ENCODE measurements around the gene LRCH1.

Gene LRCH1

DNA sequence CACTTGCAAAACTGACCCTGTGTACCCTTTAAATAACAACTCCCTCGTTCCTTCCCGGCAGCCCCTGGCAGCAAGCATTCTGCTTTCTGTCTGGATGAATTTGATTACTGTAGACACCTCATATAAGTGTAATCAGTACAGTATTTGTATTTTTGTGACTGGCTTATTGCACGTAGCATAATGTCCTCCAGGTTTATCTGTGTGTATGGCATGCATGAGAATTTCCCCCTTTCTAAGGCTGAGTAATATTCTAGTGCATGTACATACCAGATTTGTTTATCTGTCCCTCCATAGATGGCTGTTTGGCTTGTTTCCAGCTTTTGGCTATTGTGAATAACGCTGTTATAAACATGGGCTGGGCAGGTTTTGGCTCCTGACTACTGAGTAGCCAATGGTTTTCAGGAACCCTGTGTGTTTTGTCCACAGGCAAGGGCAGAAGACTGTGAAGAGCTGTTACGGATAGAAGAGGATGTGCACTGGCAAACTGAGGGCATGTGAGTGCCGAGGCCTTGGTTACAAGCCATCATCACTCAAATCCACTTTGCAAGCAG is 146.0 kb downstream of the LRCH1 start:
- H3K4me3 ChIP-seq = no peak overlapping the region
- H3K27ac ChIP-seq = peak overlapping the region; percentile 2 to 67
- TF ChIP-seq, protein P1, sequence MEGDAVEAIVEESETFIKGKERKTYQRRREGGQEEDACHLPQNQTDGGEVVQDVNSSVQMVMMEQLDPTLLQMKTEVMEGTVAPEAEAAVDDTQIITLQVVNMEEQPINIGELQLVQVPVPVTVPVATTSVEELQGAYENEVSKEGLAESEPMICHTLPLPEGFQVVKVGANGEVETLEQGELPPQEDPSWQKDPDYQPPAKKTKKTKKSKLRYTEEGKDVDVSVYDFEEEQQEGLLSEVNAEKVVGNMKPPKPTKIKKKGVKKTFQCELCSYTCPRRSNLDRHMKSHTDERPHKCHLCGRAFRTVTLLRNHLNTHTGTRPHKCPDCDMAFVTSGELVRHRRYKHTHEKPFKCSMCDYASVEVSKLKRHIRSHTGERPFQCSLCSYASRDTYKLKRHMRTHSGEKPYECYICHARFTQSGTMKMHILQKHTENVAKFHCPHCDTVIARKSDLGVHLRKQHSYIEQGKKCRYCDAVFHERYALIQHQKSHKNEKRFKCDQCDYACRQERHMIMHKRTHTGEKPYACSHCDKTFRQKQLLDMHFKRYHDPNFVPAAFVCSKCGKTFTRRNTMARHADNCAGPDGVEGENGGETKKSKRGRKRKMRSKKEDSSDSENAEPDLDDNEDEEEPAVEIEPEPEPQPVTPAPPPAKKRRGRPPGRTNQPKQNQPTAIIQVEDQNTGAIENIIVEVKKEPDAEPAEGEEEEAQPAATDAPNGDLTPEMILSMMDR (IDR thresholded peaks at IDR 0.05) = no peak
- no peak for DNase-seq (ENCODE audit: low spot score)

DNA sequence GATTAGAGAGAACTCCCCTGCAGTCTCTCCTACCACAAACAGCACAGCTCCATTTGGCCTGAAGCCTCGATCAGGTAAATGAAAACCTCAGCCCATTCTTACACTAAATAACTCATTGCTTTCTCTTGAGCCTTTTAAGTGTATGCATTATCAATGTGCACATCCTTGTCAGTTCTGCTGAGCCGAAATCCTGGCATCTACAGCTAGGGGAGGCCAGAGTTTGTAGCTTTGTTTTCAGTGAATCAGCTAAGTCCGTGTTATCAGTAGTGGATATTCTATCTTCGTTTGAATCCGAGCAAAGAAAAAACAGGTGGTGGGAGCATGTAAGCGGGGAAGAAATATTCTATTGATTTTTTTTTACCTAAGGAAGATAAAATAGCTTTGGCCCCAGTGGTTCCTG is 159.6 kb downstream of the LRCH1 start:
- TF ChIP-seq, protein P1 (IDR thresholded peaks at IDR 0.05) = no peak
- Histone ChIP-seq H3K4me3 (no peak overlapping the region), H3K27ac (no peak overlapping the region)
- DNase-seq (ENCODE audit: low spot score) = no peak

DNA sequence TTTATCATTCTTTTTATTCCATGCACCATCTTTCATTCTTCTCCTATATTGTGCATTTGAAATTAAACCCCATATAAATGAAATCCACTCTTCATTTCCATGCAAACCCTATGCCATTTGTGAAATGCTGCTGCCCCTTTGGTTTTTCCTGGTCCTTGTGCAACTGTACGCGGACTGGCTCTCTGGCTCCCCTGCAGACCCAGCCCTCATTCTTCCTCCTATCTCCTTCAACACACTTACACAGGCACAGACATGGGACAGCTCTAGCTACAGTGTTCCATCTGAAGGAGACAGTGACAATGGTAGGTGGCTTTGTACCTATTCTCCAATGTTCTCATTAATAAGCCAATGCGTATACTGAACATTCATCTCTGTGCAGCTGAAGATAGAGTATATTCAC is 162.4 kb downstream of the LRCH1 start:
- no peak overlapping the region for H3K27ac ChIP-seq
- TF ChIP-seq, protein P1 (IDR thresholded peaks at IDR 0.05) = no peak
- no peak for DNase-seq (ENCODE audit: low spot score)
- no peak overlapping the region for H3K4me3 ChIP-seq

DNA sequence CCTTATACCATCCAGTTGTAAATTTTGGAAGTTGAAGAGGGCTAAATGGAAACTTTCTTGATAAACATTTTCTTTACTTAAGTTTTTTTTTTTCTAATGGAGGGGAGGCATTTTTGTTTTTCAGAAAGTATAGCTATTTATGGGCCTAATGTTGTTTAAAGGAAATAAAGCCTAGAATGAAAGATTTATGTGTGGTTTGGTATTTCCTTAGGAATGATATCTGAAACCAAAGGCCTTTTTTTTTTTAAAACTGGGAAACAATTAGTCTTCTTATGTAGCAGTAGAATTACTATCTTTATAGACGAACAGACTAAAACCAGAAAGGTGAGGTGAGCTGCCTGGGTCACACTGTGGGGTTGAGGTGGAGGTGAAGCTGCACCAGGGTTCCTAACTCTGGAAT is 163.9 kb downstream of the LRCH1 start:
- DNase-seq (ENCODE audit: low spot score) = no peak
- Histone ChIP-seq H3K4me3 (no peak overlapping the region), H3K27ac (no peak overlapping the region)
- TF ChIP-seq, protein P1 (IDR thresholded peaks at IDR 0.05) = no peak

DNA sequence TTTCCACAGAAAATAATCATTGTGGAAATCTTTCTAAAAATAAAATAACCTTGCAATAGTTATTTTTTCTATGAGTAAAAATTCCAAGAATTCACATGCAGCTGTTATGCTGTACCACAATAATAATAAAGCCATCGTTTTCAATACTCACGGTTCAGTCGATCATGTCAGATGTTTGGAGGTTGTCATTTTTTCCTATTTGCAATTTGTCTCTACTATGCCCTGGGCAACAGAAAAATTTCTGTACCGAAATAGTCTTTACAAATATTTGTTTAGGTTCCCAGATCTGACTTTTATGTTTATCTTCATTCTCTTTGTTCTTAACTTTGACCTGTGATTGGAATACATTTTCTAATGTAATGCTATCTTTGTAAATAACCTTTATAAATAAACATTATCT is 164.3 kb downstream of the LRCH1 start:
- TF ChIP-seq, protein P1 (IDR thresholded peaks at IDR 0.05) = no peak
- no peak for DNase-seq (ENCODE audit: low spot score)
- H3K27ac ChIP-seq = no peak overlapping the region
- no peak overlapping the region for H3K4me3 ChIP-seq

DNA sequence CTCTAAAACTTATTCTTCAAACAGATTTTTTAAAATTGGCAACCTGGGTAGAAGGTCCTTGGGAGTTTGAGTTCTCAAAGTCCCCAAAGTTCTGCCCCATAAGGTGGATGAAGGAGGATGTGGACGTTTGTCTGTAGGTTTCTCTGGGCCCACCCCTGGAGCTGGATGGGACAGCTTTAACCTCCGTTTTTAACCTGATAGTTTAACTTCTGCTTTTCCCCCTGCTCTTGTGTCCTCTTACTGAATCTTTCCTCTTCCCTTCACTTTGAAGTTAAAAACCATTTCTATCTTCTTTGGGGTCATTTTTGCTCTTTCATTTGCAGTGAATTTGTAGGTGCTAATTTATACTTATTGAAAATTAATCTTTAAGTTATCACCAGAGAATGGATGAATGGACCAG is 164.9 kb downstream of the LRCH1 start:
- DNase-seq (ENCODE audit: low spot score) = no peak
- TF ChIP-seq, protein P1 (IDR thresholded peaks at IDR 0.05) = no peak
- no peak overlapping the region for H3K27ac ChIP-seq
- no peak overlapping the region for H3K4me3 ChIP-seq

DNA sequence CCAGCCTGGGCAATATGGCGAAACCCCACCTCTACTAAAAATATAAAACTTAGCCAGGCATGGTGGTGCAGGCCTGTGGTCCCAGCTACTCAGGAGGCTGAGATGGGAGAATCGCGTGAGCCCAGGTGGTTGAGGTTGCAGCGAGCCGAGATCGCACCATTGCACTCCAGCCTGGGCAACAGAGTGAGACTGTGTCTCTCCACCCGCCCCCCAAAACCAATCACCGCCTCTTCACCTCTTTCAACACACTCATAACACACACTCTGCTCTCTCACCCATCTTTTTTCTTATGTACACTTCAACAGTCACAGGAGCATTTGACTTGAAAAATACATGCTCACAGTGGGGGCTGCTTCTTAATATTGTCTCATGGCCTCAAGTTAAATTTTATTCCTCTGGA is 167.2 kb downstream of the LRCH1 start:
- TF ChIP-seq, protein P1 (IDR thresholded peaks at IDR 0.05) = no peak
- Histone ChIP-seq H3K27ac (no peak overlapping the region), H3K4me3 (no peak overlapping the region)
- DNase-seq (ENCODE audit: low spot score) = no peak

All from coronary artery (tissue), 2 donors.